Hematopoietic multipotent progenitor cell treated with erythropoietin and hydrocortisone succinate and interleukin-3 and kit ligand, for 17 days (in vitro differentiated cells): Measurements from ENCODE around the gene COA3.

Experiments
- DNase-seq: peaks from one replicate; pipeline ENCODE4 v3.0.0-alpha.2; 2015; ENCODE audit warnings: low spot score

COA3 gene

DNA sequence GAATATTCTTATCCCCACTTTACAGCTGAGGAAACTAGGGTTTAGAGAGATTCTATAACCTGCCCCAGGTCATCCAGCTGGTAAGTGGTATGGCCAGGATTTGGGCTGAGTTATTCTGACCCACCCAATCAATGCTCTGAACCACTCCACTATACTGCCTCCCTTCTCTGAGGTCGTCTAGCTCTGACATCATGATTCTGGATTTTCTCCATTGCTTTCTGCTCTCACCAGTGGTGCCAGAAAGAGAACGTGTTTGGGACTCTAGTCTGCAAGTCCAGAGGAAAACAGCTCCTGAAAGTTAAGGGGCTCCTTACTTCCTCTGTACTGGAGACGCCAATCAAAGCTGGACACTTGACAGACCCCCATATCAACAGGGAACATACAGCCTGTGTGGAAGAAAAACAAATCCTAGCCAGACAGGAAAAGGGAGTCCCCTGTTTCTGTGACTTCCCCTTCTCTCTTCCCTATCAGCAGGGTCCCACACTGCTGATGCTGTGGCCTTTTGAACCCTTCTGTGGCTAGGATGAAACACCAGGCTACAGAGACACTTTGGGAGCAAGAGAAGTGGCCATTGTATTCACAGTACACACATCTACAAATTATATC is 47.7 kb downstream of the COA3 start:
- no peak for DNase-seq

DNA sequence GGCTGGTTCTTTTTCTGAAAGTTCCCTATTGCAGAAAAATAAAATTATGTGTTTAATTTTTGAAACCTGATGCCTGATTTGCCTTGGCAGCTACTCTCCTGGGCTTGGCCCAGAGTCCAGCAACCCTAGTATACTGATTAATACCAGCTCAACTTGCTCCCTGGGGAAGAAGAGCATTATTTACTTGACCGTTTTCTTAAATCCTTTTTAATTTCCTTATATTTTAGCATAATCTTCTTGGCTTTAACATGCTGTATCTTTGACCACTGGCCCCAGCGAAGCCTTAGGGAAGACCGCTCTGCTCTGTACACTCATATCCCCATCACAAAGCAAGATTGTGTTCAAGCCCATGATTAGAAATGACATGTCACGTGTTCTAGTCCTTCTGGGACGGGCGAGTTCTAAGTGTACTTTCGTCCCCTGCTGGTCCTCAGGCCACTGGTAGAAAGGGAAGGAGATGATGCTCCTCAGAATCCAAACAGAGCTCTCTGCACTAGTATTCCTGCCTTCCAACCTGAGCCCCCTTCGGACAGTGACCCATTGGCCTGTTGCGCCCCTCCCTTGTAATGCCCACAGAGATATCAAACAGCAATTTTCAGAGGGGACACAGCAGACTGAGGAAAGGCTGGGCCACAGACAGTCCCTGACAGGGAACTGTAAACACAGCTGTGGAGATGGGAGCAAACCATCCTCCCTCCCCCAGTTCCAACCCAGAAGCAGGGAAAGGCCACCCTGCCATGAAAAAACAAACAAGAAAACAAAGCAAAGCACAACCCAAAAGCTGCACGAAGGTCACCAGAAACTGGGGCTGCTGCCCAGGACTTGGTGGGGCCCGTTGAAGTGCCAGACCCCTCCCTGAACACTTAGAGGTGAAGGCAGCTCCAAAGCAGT is 49.4 kb downstream of the COA3 start:
- no peak for DNase-seq

DNA sequence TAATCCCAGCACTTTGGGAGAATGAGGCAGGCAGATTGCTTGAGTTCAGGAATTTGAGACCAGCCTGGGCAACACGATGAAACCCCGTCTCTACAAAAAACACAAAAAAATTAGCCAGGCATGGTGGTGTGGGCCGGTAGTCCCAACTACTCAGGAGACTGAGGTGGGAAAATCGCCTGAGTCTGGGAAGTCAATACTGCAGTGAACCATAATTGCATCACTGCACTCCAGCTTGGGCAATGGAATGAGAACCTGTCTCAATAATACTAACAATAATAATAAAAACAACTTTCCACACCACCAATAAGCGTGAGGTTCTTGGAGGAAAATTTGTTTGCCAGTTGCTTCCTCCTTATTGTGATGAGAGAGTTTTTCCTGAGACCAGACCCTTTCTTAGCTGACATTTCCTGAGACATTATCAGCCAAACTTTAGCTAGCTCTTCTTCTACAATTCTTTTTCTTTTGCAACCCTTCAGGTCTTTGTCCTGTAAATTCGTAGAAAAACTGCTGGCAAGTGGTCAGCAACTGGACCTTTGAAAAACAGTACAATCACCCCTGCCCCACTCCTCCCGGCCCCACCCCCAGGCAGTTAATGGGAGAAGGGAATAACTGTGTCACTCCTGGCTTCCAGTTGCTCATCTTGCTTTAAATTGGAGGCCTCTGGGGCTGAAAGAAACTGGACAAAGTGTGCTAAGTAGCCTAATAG is 50.1 kb downstream of the COA3 start:
- DNase-seq: no peak
